SK-N-SH (cell line): ENCODE results near the gene HSPA4. TPM values are rescaled to one million over a fixed set of nuclear protein-coding genes. Genes with fewer than 3 reads are reported as not detected.

ENCODE experiments used
- CTCF ChIA-PET: fragments of 300-600, 350-600 bp; formaldehyde crosslinking; extraction: SDS; loops from one replicate; lab custom pipeline; 2021; lab: Yijun Ruan, JAX
- POLR2A ChIA-PET: fragments of 350-600 bp; sonication (Branson Sonifier 250); formaldehyde crosslinking; extraction: SDS; loops from one replicate; lab custom pipeline; 2020; ENCODE audit warnings: antibody characterized with exemption, inconsistent platforms; lab: Yijun Ruan, JAX
- DNase-seq: peaks from one replicate; pipeline ENCODE4 v3.0.0; 2012
- H2AFZ ChIP-seq: fragments of 200-600 bp; sonication (generic); 2 replicates; pipeline ENCODE4 v1.8.1; 2016; ENCODE audit warnings: antibody characterized with exemption, mild to moderate bottlenecking, low read depth
- H3F3A ChIP-seq: fragments of 200-600 bp; sonication (generic); replicated peaks from 2 replicates; pipeline ENCODE3; 2016; ENCODE audit warnings: antibody characterized with exemption, mild to moderate bottlenecking; ENCODE audit not compliant: insufficient read depth
- H3K27ac ChIP-seq, 2 experiments: fragments of 200-500 bp in 1 of 2; fragments of 200-600 bp in 1 of 2; sonication (Bioruptor generic) in 1 of 2; sonication (generic), shearing (Covaris generic) in 1 of 2; 2 replicates each; pipeline versions ENCODE4 v1.5.1 to v1.6.1; 2014 to 2016; ENCODE audit warnings: low read depth in 2 of 2, inconsistent platforms in 1 of 2, low read length in 1 of 2, mild to moderate bottlenecking in 1 of 2, mixed read lengths in 1 of 2
- H3K27me3 ChIP-seq: fragments of 200-600 bp; sonication (generic), shearing (Covaris generic); 2 replicates; pipeline ENCODE4 v1.6.1; 2016; ENCODE audit warnings: mixed run types; ENCODE audit not compliant: insufficient read depth
- H3K36me3 ChIP-seq, 2 experiments: fragments of 200-500 bp in 1 of 2; fragments of 200-600 bp in 1 of 2; sonication (Bioruptor generic) in 1 of 2; sonication (generic) in 1 of 2; replicated peaks in 1 of 2; 2 replicates each; pipeline versions ENCODE3 to v1.5.1; 2014 to 2016; ENCODE audit warnings: low read length in 1 of 2, mild to moderate bottlenecking in 1 of 2; ENCODE audit not compliant: insufficient read depth in 2 of 2, control insufficient read depth in 1 of 2
- H3K4me1 ChIP-seq, 2 experiments: fragments of 200-500 bp in 1 of 2; fragments of 200-600 bp in 1 of 2; sonication (Bioruptor generic) in 1 of 2; sonication (generic), shearing (Covaris generic) in 1 of 2; 2 replicates each; pipeline versions ENCODE4 v1.5.1 to v1.6.1; 2014 to 2016; ENCODE audit warnings: low read depth in 1 of 2, low read length in 1 of 2, mixed run types in 1 of 2; ENCODE audit not compliant: insufficient read depth in 2 of 2, control insufficient read depth in 1 of 2
- H3K4me2 ChIP-seq: fragments of 200-600 bp; sonication (generic), shearing (Covaris generic); 2 replicates; pipeline ENCODE4 v1.6.1; 2017; ENCODE audit warnings: mixed run types
- H3K4me3 ChIP-seq, 2 experiments: fragments of 200-500 bp in 1 of 2; fragments of 200-600 bp in 1 of 2; sonication (Bioruptor generic) in 1 of 2; sonication (generic), shearing (Covaris generic) in 1 of 2; 2 replicates each; pipeline versions ENCODE4 v1.5.1 to v1.8.1; 2014 to 2016; ENCODE audit warnings: low read depth in 2 of 2, inconsistent platforms in 1 of 2, low read length in 1 of 2, mild to moderate bottlenecking in 1 of 2, mixed read lengths in 1 of 2, moderate library complexity in 1 of 2
- H3K79me2 ChIP-seq: fragments of 200-600 bp; sonication (generic); 2 replicates; pipeline ENCODE4 v1.8.1; 2017; ENCODE audit warnings: mild to moderate bottlenecking; ENCODE audit not compliant: insufficient read depth
- H3K9ac ChIP-seq: fragments of 200-600 bp; sonication (generic); 2 replicates; pipeline ENCODE4 v1.6.1; 2017; ENCODE audit warnings: mixed run types
- H3K9me2 ChIP-seq: fragments of 200-600 bp; sonication (generic); 2 replicates; pipeline ENCODE4 v1.6.1; 2017; ENCODE audit warnings: mixed run types
- H3K9me3 ChIP-seq: fragments of 200-600 bp; sonication (generic); 2 replicates; pipeline ENCODE4 v1.6.1; 2017; ENCODE audit warnings: mixed run types, mild to moderate bottlenecking, moderate library complexity
- H4K20me1 ChIP-seq: fragments of 200-600 bp; sonication (generic); 2 replicates; pipeline ENCODE4 v1.6.1; 2017; ENCODE audit warnings: mild to moderate bottlenecking, mixed run types; ENCODE audit not compliant: insufficient read depth
- CHD2 ChIP-seq: fragments of 150-350 bp; IDR thresholded peaks from 2 replicates; pipeline ENCODE4 v1.6.1; 2018; ENCODE audit warnings: low read length; ENCODE audit not compliant: partially characterized antibody
- CTCF ChIP-seq: fragments of 200-600 bp; sonication (generic); IDR thresholded peaks from 2 replicates; pipeline ENCODE4 v1.6.1; 2017; ENCODE audit warnings: antibody characterized with exemption, mild to moderate bottlenecking, moderate library complexity
- FOXM1 ChIP-seq: IDR thresholded peaks from 2 replicates; pipeline ENCODE4 v1.4.0; 2012; ENCODE audit warnings: low read depth, mild to moderate bottlenecking
- JUND ChIP-seq: IDR thresholded peaks from 2 replicates; pipeline ENCODE4 v1.4.0; 2012
- MEF2A ChIP-seq: IDR thresholded peaks from 2 replicates; pipeline ENCODE4 v1.4.0; 2012; ENCODE audit warnings: low read depth, borderline replicate concordance
- PBX3 ChIP-seq: IDR thresholded peaks from 2 replicates; pipeline ENCODE4; 2012
- RCOR1 ChIP-seq: fragments of 150-350 bp; IDR thresholded peaks from 2 replicates; pipeline ENCODE4 v1.6.1; 2017; ENCODE audit warnings: antibody characterized with exemption, low read length
- SIN3A ChIP-seq: IDR thresholded peaks from 2 replicates; pipeline ENCODE4 v1.6.1; 2012; ENCODE audit warnings: low read depth, mild to moderate bottlenecking, low read length, moderate library complexity, borderline replicate concordance
- SMC3 ChIP-seq: IDR thresholded peaks from 2 replicates; pipeline ENCODE4 v1.6.1; 2012; ENCODE audit warnings: low read depth, low read length, improper control_type of control experiment
- TCF12 ChIP-seq: IDR thresholded peaks from 2 replicates; pipeline ENCODE4 v1.4.0; 2012
- WGBS: methylation state at CpG from one replicate; pipeline ENCODE4 v1.1.6; 2017; ENCODE audit warnings: low lambda C conversion rate; 5-methylcytosine and 5-hydroxymethylcytosine counted together
- polyA plus RNA-seq, 3 experiments: library from polyadenylated mRNA; depleted of rRNA; stranded (reverse); fragments of >200 nt; gene quantifications; 2 replicates each; pipeline ENCODE4 v1.2.3, GENCODE V29; 2012
- TF ChIP-seq, protein P1 (sequence below): IDR thresholded peaks from 2 replicates; pipeline ENCODE4 v1.4.0; 2012; ENCODE audit warnings: low read depth
- TF ChIP-seq, protein P2 (sequence below): IDR thresholded peaks from 2 replicates; pipeline ENCODE4 v1.6.1; 2012; ENCODE audit warnings: mild to moderate bottlenecking, low read depth, low read length, moderate library complexity
- TF ChIP-seq, protein P3 (sequence below): fragments of 150-350 bp; IDR thresholded peaks from 2 replicates; pipeline ENCODE4 v1.6.1; 2016; ENCODE audit warnings: mild to moderate bottlenecking, low read depth, low read length

The HSPA4 gene
- polyA plus RNA-seq, 1 of the 3 experiments (the other 2 are of a cell fraction) = 18.8 TPM

- ChIA-PET CTCF (interaction anchor here (1.3 kb wide), 1 partner anchor 141 kb away, joined by 3 read pairs; no protein-coding TSS in a partner anchor), POLR2A (no interaction called here)
- no peak overlapping the region for H3K4me3 ChIP-seq
- peaks cover 0 to 13% of the 10 kb centered on the region in 2 experiments; a peak in 1 of 4 replicates for H3K4me1 ChIP-seq
- H2AFZ ChIP-seq = no peak overlapping the region
- H3F3A ChIP-seq = no peaks in the 10 kb centered on the region
- H3K27ac ChIP-seq = no peak overlapping the region
- H3K27me3 ChIP-seq = no peaks in the 10 kb centered on the region; the same call in 1 of the 2 replicates
- no peak for DNase-seq
- no peaks in the 10 kb centered on the region for H3K79me2 ChIP-seq
- no peaks in the 10 kb centered on the region for H3K9me3 ChIP-seq
- no peaks in the 10 kb centered on the region for H3K36me3 ChIP-seq
- no peak overlapping the region for H3K4me2 ChIP-seq
- 55% methylated on average over 11 of the region's 11 CpGs for WGBS
- no peak overlapping the region for H3K9ac ChIP-seq
- H3K9me2 ChIP-seq = no peaks in the 10 kb centered on the region
- H4K20me1 ChIP-seq = no peaks in the 10 kb centered on the region
- TF ChIP-seq, protein P1, sequence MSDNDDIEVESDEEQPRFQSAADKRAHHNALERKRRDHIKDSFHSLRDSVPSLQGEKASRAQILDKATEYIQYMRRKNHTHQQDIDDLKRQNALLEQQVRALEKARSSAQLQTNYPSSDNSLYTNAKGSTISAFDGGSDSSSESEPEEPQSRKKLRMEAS = no peak
- TF ChIP-seq, protein P2, sequence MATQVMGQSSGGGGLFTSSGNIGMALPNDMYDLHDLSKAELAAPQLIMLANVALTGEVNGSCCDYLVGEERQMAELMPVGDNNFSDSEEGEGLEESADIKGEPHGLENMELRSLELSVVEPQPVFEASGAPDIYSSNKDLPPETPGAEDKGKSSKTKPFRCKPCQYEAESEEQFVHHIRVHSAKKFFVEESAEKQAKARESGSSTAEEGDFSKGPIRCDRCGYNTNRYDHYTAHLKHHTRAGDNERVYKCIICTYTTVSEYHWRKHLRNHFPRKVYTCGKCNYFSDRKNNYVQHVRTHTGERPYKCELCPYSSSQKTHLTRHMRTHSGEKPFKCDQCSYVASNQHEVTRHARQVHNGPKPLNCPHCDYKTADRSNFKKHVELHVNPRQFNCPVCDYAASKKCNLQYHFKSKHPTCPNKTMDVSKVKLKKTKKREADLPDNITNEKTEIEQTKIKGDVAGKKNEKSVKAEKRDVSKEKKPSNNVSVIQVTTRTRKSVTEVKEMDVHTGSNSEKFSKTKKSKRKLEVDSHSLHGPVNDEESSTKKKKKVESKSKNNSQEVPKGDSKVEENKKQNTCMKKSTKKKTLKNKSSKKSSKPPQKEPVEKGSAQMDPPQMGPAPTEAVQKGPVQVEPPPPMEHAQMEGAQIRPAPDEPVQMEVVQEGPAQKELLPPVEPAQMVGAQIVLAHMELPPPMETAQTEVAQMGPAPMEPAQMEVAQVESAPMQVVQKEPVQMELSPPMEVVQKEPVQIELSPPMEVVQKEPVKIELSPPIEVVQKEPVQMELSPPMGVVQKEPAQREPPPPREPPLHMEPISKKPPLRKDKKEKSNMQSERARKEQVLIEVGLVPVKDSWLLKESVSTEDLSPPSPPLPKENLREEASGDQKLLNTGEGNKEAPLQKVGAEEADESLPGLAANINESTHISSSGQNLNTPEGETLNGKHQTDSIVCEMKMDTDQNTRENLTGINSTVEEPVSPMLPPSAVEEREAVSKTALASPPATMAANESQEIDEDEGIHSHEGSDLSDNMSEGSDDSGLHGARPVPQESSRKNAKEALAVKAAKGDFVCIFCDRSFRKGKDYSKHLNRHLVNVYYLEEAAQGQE = no peak
- TF ChIP-seq MEF2A (no peak), TCF12 (no peak), RCOR1 (no peak), CHD2 (no peak), PBX3 (no peak), SMC3 (no peak), CTCF (no peak), SIN3A (no peak), JUND (no peak), FOXM1 (no peak)
- TF ChIP-seq, protein P3, sequence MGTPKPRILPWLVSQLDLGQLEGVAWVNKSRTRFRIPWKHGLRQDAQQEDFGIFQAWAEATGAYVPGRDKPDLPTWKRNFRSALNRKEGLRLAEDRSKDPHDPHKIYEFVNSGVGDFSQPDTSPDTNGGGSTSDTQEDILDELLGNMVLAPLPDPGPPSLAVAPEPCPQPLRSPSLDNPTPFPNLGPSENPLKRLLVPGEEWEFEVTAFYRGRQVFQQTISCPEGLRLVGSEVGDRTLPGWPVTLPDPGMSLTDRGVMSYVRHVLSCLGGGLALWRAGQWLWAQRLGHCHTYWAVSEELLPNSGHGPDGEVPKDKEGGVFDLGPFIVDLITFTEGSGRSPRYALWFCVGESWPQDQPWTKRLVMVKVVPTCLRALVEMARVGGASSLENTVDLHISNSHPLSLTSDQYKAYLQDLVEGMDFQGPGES = no peak
These were observed 93.8 kb downstream of the HSPA4 start for GRCh38 chr5:133145436-133146170.
